ENCODE measurements around the gene ZNF783.
"Not testable (repeated sequence)": the region's sequence is repeated elsewhere in the genome, so short reads cannot be mapped to it uniquely, and the experiment has no call there.

ZNF783 gene

GRCh38 chr7:149316606-149317005 is 54.6 kb downstream of the ZNF783 start:
- Histone ChIP-seq H3K27ac (ENCODE audit: poor library complexity, severe bottlenecking) (no peak overlapping the region), H3K9me3 (ENCODE audit: severe bottlenecking) (no peaks in the 10 kb centered on the region), H3K4me1 (ENCODE audit: insufficient read depth, poor library complexity, severe bottlenecking) (no peaks in the 10 kb centered on the region), H3K36me3 (ENCODE audit: low read depth) (no peaks in the 10 kb centered on the region), H3K4me3 (ENCODE audit: severe bottlenecking) (no peak overlapping the region), H3K27me3 (ENCODE audit: insufficient read depth, poor library complexity, severe bottlenecking) (no peaks in the 10 kb centered on the region)
- TF ChIP-seq CTCF (IDR thresholded peaks at IDR 0.05; ENCODE audit: poor library complexity, severe bottlenecking), result no peak
- DNase-seq (ENCODE audit: low spot score) (no peak), ATAC-seq (ENCODE audit: low read depth) (no peak)

- Histone ChIP-seq H3K4me3 (ENCODE audit: severe bottlenecking) (no peak overlapping the region), H3K36me3 (ENCODE audit: low read depth) (no peaks in the 10 kb centered on the region), H3K27me3 (ENCODE audit: insufficient read depth, poor library complexity, severe bottlenecking) (no peaks in the 10 kb centered on the region), H3K9me3 (ENCODE audit: severe bottlenecking) (no peaks in the 10 kb centered on the region), H3K27ac (ENCODE audit: poor library complexity, severe bottlenecking) (no peak overlapping the region), H3K4me1 (ENCODE audit: insufficient read depth, poor library complexity, severe bottlenecking) (no peaks in the 10 kb centered on the region)
- TF ChIP-seq CTCF (IDR thresholded peaks at IDR 0.05; ENCODE audit: poor library complexity, severe bottlenecking), result no peak
- DNase-seq (ENCODE audit: low spot score) (no peak), ATAC-seq (ENCODE audit: low read depth) (no peak)
Measured at GRCh38 chr7:149317496-149317895, 55.5 kb downstream of the ZNF783 start.

GRCh38 chr7:149317986-149318672 is 56.1 kb downstream of the ZNF783 start:
- H3K4me3 ChIP-seq (ENCODE audit: severe bottlenecking), result no peak overlapping the region
- H3K4me1 ChIP-seq (ENCODE audit: insufficient read depth, poor library complexity, severe bottlenecking), result no peaks in the 10 kb centered on the region
- ATAC-seq (ENCODE audit: low read depth), result no peak
- H3K36me3 ChIP-seq (ENCODE audit: low read depth), result no peaks in the 10 kb centered on the region
- no peak for DNase-seq (ENCODE audit: low spot score)
- H3K27ac ChIP-seq (ENCODE audit: poor library complexity, severe bottlenecking), result no peak overlapping the region
- peak; percentile 4 for TF ChIP-seq CTCF (IDR thresholded peaks at IDR 0.05; ENCODE audit: poor library complexity, severe bottlenecking)
- H3K27me3 ChIP-seq (ENCODE audit: insufficient read depth, poor library complexity, severe bottlenecking), result no peaks in the 10 kb centered on the region
- no peaks in the 10 kb centered on the region for H3K9me3 ChIP-seq (ENCODE audit: severe bottlenecking)

- Histone ChIP-seq H3K4me3 (ENCODE audit: severe bottlenecking) (no peak overlapping the region), H3K36me3 (ENCODE audit: low read depth) (no peaks in the 10 kb centered on the region), H3K9me3 (ENCODE audit: severe bottlenecking) (no peaks in the 10 kb centered on the region), H3K27me3 (ENCODE audit: insufficient read depth, poor library complexity, severe bottlenecking) (no peaks in the 10 kb centered on the region), H3K27ac (ENCODE audit: poor library complexity, severe bottlenecking) (no peak overlapping the region), H3K4me1 (ENCODE audit: insufficient read depth, poor library complexity, severe bottlenecking) (no peaks in the 10 kb centered on the region)
- no peak for TF ChIP-seq CTCF (IDR thresholded peaks at IDR 0.05; ENCODE audit: poor library complexity, severe bottlenecking)
- ATAC-seq (ENCODE audit: low read depth), result no peak
- DNase-seq (ENCODE audit: low spot score), result no peak
Measured at GRCh38 chr7:149319376-149319775, 57.4 kb downstream of the ZNF783 start.

- Histone ChIP-seq H3K9me3 (ENCODE audit: severe bottlenecking) (no peaks in the 10 kb centered on the region), H3K4me3 (ENCODE audit: severe bottlenecking) (no peak overlapping the region), H3K27me3 (ENCODE audit: insufficient read depth, poor library complexity, severe bottlenecking) (no peaks in the 10 kb centered on the region), H3K36me3 (ENCODE audit: low read depth) (no peaks in the 10 kb centered on the region), H3K27ac (ENCODE audit: poor library complexity, severe bottlenecking) (no peak overlapping the region), H3K4me1 (ENCODE audit: insufficient read depth, poor library complexity, severe bottlenecking) (no peaks in the 10 kb centered on the region)
- TF ChIP-seq CTCF (IDR thresholded peaks at IDR 0.05; ENCODE audit: poor library complexity, severe bottlenecking), result no peak
- ATAC-seq (ENCODE audit: low read depth) (no peak), DNase-seq (ENCODE audit: low spot score) (no peak)
Measured at GRCh38 chr7:149320313-149321124, 58.5 kb downstream of the ZNF783 start.

- ATAC-seq (ENCODE audit: low read depth); H3K36me3 ChIP-seq (ENCODE audit: low read depth); DNase-seq (ENCODE audit: low spot score): not testable (repeated sequence)
Measured at GRCh38 chr7:149321125-149321905, 59.3 kb downstream of the ZNF783 start.

More at GRCh38 chr7:149321125-149321905, 59.3 kb downstream of the ZNF783 start:
- not testable (repeated sequence) for H3K9me3 ChIP-seq (ENCODE audit: severe bottlenecking); H3K4me3 ChIP-seq (ENCODE audit: severe bottlenecking); H3K27me3 ChIP-seq (ENCODE audit: insufficient read depth, poor library complexity, severe bottlenecking); H3K27ac ChIP-seq (ENCODE audit: poor library complexity, severe bottlenecking); H3K4me1 ChIP-seq (ENCODE audit: insufficient read depth, poor library complexity, severe bottlenecking)
